AG09309 (cell line): ENCODE data around the gene RIC3.

Experiments
- DNase-seq: peaks from one replicate; pipeline ENCODE4 v3.0.0-alpha.2; 2010; ENCODE audit warnings: low read depth
- H3K4me3 ChIP-seq: 2 replicates; pipeline ENCODE4 v1.5.1; 2011; ENCODE audit warnings: mild to moderate bottlenecking, low read depth, low read length, moderate library complexity; ENCODE audit not compliant: control insufficient read depth
- TF ChIP-seq, protein P1 (sequence below): IDR thresholded peaks from 2 replicates; pipeline ENCODE4 v1.5.1; 2011; ENCODE audit warnings: mild to moderate bottlenecking, low read depth, low read length, inconsistent platforms; ENCODE audit not compliant: insufficient read depth, control insufficient read depth; ENCODE audit errors: missing control alignments

The RIC3 gene

GRCh38 chr11:8089791-8090510 lies 78.9 kb downstream of the RIC3 start:
- TF ChIP-seq, protein P1, sequence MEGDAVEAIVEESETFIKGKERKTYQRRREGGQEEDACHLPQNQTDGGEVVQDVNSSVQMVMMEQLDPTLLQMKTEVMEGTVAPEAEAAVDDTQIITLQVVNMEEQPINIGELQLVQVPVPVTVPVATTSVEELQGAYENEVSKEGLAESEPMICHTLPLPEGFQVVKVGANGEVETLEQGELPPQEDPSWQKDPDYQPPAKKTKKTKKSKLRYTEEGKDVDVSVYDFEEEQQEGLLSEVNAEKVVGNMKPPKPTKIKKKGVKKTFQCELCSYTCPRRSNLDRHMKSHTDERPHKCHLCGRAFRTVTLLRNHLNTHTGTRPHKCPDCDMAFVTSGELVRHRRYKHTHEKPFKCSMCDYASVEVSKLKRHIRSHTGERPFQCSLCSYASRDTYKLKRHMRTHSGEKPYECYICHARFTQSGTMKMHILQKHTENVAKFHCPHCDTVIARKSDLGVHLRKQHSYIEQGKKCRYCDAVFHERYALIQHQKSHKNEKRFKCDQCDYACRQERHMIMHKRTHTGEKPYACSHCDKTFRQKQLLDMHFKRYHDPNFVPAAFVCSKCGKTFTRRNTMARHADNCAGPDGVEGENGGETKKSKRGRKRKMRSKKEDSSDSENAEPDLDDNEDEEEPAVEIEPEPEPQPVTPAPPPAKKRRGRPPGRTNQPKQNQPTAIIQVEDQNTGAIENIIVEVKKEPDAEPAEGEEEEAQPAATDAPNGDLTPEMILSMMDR: no peak
- DNase-seq: no peak
- H3K4me3 ChIP-seq: no peak overlapping the region

- no peak overlapping the region for H3K4me3 ChIP-seq
- TF ChIP-seq, protein P1: no peak
- no peak for DNase-seq
Observed at GRCh38 chr11:8087756-8088155, 81.1 kb downstream of the RIC3 start.

DNA sequence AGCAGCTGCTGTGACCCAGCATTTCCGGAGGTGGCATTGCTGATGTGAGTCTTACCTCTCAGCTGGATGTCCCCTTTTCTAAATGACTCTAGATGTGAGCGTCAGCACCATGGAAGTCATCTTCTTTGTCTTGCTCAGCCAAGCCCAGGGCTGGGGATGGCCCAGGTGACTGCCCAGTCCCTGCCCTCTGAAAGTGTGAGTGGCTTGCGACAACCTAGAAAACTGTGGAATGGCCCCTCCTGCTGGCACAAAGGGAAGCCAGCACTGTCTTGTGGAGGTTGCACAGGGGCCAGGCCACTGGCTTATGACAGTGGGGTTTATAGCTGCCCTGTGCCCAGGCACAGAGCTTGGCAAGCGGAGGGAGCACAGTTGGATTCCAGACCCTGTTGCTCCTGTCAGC lies 81.6 kb downstream of the RIC3 start:
- TF ChIP-seq, protein P1: peak; percentile 26
- DNase-seq: no peak
- no peak overlapping the region for H3K4me3 ChIP-seq

- H3K4me3 ChIP-seq: no peak overlapping the region
- no peak for DNase-seq
- TF ChIP-seq, protein P1: no peak
Observed at GRCh38 chr11:8086571-8086970, 82.3 kb downstream of the RIC3 start.

- no peak overlapping the region for H3K4me3 ChIP-seq
- DNase-seq: no peak
- TF ChIP-seq, protein P1: no peak
Observed at GRCh38 chr11:8086001-8086479, 82.8 kb downstream of the RIC3 start.

DNA sequence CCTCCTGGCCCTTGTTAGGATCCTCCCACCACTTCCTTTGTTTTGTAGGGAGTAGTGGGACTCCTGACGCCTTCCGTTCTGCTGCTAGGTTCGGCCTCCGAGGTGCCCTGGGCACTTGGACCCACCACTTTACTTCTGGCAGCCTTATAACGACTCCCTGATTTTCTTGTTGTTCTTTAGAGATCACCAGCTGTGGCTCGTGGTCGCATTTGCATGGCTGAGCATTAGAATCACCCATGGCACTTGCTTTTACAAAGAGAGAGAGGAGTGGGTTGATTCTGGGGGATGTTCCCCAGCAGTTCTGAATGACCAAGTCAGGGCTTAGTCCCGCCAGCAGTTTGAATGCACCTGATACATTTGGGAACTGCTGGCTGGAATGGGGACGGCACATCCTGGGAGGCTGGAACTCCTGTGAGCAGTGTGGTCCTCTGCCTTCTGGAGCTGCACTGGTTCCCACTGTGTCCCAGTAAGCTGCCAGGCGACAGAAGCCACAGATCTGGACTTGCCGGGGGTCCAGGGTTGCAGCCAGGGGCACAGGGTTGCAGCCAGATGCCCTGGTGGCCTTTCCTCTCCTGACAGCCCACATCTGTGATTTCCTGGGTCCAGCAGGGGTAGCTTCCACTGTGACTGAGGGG lies 83.7 kb downstream of the RIC3 start:
- TF ChIP-seq, protein P1: no peak
- DNase-seq: no peak

More for the DNA sequence above, 83.7 kb downstream of the RIC3 start:
- no peak overlapping the region for H3K4me3 ChIP-seq
